Neural cell (in vitro differentiated cells): Measurements from ENCODE around the gene FBXO42.

ENCODE experiments used
- EZH2 ChIP-seq: fragments of 200-600, 300-800 bp; shearing (Covaris generic), sonication (generic); IDR thresholded peaks from 2 replicates; pipeline ENCODE4 v1.6.1; 2014; ENCODE audit warnings: antibody characterized with exemption, low read length, borderline replicate concordance, mild to moderate bottlenecking; ENCODE audit not compliant: insufficient read depth, poor library complexity, severe bottlenecking
- RAD21 ChIP-seq: fragments of 450-650 bp; conservative IDR thresholded peaks from 2 replicates; pipeline ENCODE4 v1.6.1; 2014; ENCODE audit warnings: antibody characterized with exemption, mild to moderate bottlenecking, moderate library complexity
- TF ChIP-seq, protein P1 (sequence below): fragments of 450-650 bp; IDR thresholded peaks from 2 replicates; pipeline ENCODE4 v1.5.1; 2014; ENCODE audit warnings: antibody characterized with exemption, mild to moderate bottlenecking, moderate library complexity; ENCODE audit not compliant: poor library complexity, severe bottlenecking

DNA sequence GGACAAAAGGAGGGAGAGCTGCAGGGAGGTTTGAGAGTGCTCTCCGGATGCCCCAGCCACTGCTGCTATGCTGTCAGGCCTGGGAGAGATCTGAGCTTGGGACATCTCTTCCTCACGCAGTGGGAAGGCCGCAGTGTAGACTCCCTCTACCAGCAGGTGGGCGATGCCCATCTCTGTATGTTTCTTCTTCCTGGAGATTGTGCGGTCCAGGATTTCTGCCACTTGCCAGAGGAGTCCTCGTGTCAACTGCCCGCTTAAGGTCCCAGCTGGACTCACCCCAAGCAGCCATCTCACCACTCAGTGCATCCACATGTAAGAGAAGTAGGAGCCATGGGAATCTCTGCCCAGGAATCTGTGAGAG is 126.2 kb downstream of the FBXO42 start:
- TF ChIP-seq RAD21: no peak
- TF ChIP-seq EZH2: no peak
- TF ChIP-seq, protein P1, sequence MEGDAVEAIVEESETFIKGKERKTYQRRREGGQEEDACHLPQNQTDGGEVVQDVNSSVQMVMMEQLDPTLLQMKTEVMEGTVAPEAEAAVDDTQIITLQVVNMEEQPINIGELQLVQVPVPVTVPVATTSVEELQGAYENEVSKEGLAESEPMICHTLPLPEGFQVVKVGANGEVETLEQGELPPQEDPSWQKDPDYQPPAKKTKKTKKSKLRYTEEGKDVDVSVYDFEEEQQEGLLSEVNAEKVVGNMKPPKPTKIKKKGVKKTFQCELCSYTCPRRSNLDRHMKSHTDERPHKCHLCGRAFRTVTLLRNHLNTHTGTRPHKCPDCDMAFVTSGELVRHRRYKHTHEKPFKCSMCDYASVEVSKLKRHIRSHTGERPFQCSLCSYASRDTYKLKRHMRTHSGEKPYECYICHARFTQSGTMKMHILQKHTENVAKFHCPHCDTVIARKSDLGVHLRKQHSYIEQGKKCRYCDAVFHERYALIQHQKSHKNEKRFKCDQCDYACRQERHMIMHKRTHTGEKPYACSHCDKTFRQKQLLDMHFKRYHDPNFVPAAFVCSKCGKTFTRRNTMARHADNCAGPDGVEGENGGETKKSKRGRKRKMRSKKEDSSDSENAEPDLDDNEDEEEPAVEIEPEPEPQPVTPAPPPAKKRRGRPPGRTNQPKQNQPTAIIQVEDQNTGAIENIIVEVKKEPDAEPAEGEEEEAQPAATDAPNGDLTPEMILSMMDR: no peak
